NCI-H2029 (cell line): Measurements from ENCODE around the gene ZBTB1.

Experiments used
- DNase-seq: peaks from one replicate; lab custom pipeline; 2025; lab: John Stamatoyannopoulos, UW

The ZBTB1 gene

DNA sequence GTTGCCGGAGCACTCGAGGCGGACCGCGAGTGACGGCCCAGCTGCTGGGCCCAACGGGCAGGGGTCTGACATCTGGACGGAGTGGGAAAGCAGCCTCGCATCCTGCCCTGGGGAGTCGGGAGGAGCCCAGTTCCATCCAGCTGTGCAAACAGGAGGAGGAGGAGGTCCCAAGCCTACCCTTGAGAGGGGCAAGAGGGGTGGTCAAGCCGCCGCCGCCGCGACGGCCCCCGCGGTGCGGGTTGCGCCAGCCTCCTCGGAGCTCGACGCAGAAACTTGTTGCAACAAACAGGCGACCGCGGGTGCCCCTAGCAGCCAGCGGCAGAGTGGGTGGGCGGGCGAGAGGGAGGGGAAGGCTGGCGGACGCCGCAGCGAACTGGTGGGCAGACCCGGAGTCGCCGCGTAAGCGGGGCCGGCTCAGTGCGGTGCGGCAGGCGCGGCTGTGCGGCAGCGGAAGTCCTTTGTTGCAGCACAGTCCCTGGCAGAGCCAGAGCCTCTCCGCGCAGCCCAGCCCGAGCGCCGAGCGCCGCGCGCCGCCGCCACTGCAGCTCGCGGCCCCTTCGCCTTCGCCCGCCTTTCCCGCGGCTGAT is at the start of gene ZBTB1:
Gene ZBTB1 (plus strand): TSS at position 461 of the 587 bp plus-strand sequence. CDS start 16,735 bp downstream, outside the sequence.
- DNase-seq = peak; percentile 53

DNA sequence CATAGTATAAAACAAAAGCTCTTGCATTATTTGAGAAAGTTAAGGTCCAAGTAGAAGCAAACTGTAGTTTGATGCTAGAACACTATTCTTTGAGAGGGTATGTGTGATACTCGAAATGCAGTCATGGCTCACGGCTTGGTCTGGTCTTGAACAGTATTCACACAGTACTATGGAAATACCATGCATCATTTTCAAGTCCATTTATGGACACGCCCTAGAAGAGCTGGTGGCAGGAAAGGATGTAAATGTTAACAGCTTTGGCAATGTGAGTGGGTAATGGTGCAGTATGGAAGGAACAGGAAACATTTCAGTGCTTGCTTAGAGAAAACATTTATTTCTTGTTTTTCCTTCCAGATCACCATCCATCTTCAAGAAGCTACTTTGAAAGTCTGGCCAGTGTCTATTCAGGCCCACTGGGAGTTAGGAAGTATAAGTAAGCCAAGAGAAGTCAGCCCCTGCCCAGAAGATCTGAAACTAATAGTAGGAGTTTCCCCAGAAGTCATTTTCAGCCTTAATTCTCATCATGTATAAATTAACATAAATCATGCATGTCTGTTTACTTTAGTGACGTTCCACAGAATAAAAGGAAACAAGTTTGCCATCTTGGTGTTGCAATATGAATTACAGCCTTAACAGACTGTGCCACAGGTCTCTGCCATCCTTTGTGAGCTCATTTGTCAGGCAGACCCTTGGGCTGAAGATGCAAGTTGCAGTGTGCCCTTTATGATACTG is 45.0 kb upstream of the ZBTB1 start:
- DNase-seq = no peak

GRCh38 chr14:64461221-64461620 is 43.3 kb upstream of the ZBTB1 start:
- DNase-seq = no peak

GRCh38 chr14:64463195-64463594 is 41.4 kb upstream of the ZBTB1 start:
- DNase-seq = no peak

DNA sequence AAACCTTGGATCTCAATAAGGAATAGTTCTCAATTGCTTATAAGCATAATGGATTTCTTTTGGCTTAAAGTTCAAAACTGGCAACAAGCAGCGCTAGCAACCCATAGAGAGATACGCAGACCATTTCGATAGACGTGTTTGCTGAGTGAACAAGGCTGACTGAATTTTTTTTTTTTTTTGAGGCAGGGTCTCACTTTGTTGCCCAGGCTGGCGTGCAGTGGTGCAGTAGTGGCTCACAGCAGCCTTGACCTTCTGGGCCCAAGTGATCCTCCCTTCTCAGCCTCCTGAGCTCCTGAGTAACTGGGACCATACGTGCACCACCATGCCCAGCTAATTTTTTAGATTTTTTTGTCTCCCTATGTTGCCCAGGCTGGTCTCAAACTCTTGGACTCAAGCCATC is 40.7 kb upstream of the ZBTB1 start:
- DNase-seq = no peak

DNA sequence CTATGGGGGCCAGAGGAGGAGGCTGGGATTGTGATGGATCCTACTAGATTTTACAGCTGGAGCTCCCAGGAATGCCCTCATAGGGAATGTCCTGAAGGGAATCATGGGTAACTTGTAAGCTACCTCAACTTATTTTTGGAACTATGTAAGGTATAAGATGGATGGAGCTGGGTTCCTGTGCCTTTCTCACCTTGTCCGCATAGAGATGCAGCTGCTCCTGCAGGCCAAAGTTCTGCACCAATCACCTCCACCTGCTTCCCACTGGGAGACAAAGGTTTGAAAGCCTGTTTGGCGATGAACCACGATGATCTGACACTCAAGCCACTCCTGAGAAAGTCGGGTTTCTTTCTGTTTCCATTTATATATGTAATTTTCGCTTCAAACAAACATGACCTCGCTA is 39.9 kb upstream of the ZBTB1 start:
- DNase-seq = no peak

DNA sequence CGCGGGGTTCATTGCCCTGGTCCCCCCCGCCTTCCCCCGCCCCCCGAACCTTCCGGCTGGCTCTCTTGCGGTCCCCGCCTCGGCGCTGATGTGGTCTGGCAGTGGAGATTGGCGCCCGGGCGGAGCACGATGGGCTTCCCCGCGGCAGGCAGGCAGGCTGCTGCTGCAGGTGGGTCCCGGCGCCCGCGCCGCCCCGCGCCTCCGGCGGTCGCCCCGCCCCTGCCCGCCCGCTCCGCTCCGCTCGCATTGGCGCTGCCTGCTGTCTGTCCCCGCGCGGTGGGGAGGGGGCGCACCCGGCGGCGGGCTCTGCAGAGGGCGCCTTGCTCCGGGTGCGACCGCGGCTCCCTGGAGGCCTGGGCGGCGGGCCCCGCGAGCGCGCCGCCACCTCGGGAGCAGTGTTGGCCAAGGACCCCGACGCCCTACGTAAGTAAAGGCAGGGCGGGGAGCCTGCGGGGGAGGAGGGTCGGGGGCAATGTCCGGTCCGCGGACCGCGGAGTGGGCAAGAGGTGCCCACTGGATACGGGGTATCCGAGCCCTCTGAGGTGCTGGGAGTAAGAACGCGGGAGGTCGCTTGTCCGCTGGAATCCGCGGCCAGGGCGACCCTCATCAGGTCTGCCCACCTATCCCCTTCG is 39.3 kb upstream of the ZBTB1 start, which contains the start of gene AKAP5:
Gene AKAP5 (plus strand): TSS at position 309 of the 632 bp plus-strand sequence. CDS start 2,896 bp downstream, outside the sequence.
- DNase-seq = no peak

DNA sequence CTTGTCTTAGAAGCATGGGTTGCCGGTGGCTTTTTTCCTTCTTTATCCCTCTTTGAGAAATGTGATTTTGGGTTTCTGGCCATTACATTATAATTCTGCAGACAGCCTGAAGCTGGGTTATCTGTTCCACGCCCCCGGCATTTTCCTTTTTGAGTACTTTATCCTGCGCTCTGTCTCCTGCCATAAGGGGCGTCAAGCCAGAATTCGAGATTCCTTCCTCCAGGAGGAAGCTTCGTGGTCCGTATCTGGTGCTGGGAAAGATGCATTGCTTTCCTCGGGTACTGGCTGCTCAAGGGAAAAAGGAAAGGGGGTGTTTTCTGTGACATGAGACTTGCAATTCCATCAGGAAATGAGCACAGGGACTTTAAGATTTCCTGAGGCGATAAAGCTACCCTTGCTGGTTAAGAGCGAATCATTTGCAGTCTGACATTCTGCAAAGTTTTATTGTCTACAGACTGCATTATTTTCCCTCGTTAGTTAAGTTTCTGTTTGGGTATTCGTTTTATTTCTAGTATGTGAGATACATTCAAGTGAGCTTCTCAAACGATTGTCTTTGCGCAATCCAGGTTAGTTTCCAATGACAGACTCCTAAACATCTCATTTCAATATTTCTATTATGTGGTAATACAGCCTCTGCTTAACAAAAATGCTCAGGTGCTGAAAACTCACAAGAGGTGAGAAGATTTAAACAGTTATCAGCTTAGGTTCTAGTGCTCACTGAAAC is 38.6 kb upstream of the ZBTB1 start:
- DNase-seq = no peak

GRCh38 chr14:64467101-64467500 is 37.5 kb upstream of the ZBTB1 start:
- no peak for DNase-seq

- no peak for DNase-seq
These were observed 37.0 kb upstream of the ZBTB1 start for GRCh38 chr14:64467566-64467965.

- no peak for DNase-seq
These were observed 36.1 kb upstream of the ZBTB1 start for GRCh38 chr14:64468451-64468850.

GRCh38 chr14:64474041-64474440 is 30.5 kb upstream of the ZBTB1 start:
- DNase-seq = no peak

- DNase-seq = no peak
These were observed 29.9 kb upstream of the ZBTB1 start for GRCh38 chr14:64474698-64475097.

DNA sequence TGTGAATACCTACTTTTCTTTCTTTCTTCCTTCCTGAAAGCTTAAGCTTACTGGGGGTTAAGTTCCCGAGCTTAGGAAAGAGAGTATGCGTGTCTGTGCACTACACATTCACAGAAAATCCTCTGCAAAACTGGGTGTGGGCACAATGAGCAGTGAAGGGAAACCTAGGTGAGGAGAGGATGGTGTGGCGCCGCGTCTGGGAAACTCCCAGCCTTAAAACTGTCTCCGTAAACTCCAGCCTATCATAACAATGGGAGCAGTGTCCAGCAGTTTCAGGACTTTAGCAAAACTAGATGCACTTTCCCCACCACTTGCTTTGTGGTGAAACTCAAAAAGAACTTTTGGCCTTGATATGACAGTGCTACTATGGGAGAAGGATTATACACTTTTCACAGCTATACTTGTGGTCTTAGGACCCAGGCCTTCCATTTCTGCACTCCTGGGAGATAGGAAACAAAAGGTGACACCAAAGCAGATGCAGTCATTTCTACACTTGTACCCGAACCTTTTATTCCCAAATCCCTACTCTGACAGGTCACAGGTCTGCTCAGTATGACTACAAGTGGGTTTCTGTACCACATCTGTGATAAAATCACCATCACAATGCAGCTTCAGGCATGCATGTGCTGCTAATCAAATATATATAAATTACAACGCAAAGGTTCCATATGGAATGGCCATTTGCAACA is 28.8 kb upstream of the ZBTB1 start:
- no peak for DNase-seq

- DNase-seq = no peak
These were observed 28.1 kb upstream of the ZBTB1 start for GRCh38 chr14:64476438-64476837.

DNA sequence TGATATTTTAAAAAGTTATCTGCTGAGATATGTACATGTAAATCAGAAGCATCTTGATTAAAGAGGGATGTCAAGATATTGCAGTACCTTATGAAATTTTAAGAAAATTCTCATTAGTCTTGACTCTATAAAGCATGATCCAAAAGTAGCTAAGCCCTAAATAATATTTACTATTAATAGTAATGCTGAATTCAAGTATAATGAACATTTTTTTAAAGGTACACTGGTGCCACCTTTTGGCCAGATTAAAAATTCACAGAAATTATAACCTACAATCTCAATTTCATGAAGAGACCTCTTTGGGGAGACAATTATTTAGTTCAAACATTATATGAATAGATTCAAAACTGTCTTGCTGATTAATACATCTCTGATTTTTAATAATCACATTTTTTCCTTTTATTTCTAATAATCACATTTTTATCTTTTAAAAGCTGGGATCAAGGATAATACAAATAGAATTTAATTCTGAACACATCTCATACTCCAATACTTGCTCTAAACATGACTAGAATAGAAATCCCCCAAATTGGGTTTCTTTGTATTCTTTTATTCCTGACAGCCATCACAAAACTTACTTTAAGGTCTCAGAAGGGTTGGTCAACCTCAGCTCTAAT is 25.8 kb upstream of the ZBTB1 start:
- DNase-seq = no peak

DNA sequence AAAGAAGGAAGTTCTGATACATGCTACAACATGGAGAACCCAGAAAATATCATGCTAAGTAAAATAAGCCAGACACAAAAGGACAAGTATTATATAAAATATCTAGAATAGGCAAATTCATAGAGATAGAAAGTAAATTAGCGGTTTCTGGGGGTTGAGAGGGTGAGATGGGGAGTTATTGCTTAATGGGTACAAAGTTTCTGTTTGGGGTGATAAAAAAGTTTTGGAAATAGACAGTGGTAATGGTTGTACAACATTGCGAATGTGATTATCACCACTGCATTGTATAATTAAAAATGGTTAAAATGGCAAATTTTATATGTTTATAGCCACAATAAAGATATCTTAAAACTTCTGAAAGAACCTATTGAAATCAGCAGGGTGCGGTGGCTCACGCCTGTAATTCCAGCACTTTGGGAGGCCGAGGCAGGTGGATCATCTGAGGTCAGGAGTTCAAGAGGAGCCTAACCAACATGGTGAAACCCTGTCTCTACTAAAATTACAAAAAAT is 15.9 kb upstream of the ZBTB1 start:
- DNase-seq = no peak

DNA sequence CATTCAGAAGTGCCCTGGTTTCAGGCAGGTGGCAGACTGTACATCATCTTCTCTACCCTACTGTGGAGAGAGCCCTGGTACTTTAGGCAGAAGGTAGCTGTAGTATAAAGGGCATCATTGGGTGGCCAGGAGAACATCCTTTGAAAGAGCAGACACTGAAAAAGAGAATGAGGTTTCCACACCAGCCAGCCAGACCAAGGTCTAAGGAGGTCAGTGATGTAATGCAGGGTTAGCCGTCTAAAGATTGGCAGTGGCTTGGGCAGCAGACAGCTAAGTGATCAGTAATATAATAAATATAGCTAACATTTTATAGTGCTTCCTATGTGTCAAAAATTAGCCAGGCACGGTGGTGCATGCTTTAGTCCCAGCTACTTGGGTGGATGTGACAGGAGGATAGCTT is 12.9 kb upstream of the ZBTB1 start:
- DNase-seq = no peak

GRCh38 chr14:64493455-64493854 is 11.1 kb upstream of the ZBTB1 start:
- no peak for DNase-seq

DNA sequence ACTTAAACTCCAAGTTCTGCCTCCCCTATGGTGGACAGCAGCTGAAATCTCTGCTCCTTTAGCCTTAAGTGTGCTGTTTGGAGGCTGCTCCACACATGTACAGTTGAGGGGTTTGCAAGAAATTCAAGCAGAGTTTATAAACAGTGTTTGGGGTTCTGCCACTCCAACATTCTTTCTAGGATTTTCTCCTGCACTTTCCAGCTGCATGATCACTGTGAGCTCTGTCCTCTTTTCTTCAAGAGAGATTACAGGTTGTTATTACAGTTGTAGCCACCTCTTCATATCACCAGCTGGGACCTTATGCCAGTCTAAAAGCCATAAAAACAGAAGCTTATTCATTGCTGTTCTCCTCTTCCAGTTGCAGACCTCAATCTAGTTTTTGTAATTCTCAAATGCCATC is 9.3 kb upstream of the ZBTB1 start:
- no peak for DNase-seq

DNA sequence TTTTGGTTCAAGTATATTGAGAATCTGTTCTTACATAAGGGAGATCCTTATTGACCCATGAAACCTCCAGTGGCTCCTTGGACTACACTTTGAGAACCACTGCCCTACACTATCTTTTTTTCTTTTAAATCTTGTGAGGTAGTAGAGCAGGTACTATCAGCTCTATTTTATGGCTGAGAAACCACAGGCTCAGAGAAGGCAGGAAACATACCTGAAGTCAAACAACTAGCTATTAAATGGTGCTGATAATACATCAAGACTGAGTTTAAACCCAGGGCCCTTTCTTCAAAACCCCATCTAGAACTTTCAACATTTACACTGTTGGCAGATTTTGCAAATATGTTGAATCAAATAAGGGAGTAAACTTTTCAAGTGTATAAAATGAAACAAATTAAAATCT is 7.8 kb upstream of the ZBTB1 start:
- no peak for DNase-seq
